AG09319 (cell line): Measurements from ENCODE around the gene ECM2.
A peak's percentile ranks its signal among the peaks of the same experiment; 100 is the strongest.

Experiments used
- DNase-seq: peaks from one replicate; pipeline ENCODE4 v3.0.0-alpha.2; 2010; ENCODE audit warnings: low read depth; ENCODE audit errors: extremely low read depth
- TF ChIP-seq, protein P1 (sequence below): IDR thresholded peaks from 2 replicates; pipeline ENCODE4 v1.5.1; 2011; ENCODE audit warnings: low read depth, mild to moderate bottlenecking, inconsistent platforms, low read length, moderate library complexity

The ECM2 gene

DNA sequence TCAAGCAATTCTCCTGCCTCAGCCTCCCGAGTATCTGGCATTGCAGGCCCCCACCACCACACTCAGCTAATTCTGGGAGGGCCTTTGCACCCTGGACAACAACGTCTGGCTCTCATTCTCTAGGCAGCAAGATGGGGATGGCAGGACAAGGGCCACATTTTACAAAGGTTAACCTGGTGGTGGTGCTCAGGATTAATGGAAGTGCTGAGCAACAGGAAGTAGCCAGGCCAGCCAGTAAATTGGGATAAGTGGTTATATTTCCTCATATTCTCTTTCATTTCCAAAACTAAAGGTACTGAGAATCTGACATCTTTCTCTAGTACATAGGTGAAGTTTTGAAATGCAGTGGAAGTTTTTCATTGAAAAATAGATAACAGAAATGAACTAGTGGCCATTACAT, 28.8 kb downstream of the ECM2 start:
- TF ChIP-seq, protein P1, sequence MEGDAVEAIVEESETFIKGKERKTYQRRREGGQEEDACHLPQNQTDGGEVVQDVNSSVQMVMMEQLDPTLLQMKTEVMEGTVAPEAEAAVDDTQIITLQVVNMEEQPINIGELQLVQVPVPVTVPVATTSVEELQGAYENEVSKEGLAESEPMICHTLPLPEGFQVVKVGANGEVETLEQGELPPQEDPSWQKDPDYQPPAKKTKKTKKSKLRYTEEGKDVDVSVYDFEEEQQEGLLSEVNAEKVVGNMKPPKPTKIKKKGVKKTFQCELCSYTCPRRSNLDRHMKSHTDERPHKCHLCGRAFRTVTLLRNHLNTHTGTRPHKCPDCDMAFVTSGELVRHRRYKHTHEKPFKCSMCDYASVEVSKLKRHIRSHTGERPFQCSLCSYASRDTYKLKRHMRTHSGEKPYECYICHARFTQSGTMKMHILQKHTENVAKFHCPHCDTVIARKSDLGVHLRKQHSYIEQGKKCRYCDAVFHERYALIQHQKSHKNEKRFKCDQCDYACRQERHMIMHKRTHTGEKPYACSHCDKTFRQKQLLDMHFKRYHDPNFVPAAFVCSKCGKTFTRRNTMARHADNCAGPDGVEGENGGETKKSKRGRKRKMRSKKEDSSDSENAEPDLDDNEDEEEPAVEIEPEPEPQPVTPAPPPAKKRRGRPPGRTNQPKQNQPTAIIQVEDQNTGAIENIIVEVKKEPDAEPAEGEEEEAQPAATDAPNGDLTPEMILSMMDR = no peak
- no peak for DNase-seq

DNA sequence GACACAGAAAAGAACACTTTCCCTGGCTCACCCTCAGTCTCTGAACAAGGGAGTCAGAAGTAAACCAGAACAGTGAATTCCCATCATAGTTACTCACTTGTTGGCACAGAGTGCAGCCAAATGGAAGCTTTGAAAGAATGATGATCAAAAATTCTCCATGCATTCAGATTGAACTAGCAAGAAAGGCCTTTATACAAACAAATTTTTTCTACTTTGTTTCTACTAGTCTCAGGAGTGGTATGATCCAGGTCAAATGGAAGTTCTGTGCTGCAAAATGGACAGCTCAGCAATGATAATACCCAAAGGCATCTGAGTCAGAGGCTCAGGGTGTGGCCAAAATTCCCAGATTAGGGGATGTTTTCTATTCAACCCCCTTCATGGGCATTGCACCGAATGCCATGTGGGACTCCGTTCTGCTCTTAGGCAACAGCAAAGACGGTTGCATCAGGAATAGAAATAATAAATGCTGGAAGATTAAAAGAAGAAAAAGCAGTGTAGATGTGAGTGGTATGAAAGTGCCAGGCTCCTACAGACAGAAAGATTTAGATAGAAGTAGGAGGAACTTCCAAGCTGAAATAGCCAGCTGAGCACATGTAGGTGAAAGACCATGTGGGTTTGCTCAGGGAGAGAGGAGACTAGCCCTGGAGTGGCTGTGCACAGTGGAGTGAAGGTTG, 29.5 kb downstream of the ECM2 start:
- peak; percentile 94 for DNase-seq
- TF ChIP-seq, protein P1 = no peak

DNA sequence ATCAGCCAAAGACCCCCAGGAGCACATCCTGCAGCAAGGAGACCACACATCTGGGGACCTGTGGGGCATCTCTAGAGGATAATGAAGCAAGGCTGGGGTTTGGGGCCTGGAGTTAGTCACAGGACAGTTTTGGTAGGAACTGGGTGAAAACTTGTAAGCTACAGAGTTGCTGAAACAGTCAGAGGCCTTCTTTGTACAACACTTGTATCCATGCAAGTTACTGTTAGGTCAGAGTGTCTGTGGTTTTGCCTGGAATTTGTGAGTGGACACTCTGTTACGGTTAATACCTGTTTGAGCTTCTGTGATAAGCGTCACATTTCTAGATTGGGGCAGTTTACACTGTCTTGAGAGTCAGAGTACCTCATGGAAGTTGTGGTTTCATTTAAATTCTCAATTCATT, 30.9 kb downstream of the ECM2 start:
- DNase-seq = no peak
- TF ChIP-seq, protein P1 = no peak

DNA sequence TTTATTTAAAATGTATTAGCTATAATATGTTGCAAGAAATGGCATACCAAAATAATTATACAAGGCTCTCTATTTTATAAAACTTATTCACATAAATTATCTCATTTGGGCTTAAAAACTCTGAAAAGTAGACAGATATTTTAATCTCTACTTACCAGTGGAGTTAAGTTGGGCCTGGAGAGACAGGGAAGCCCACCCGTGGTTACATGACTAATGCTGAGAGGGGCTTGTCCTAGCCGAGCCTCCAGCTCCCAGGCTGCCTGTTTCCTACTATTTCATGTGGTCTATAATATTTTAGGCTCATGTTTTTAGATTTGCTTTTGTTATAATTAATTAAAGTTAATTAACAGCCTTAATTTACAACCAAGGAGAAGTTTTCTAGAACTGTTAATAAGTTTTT, 32.6 kb downstream of the ECM2 start:
- DNase-seq = no peak
- TF ChIP-seq, protein P1 = no peak

DNA sequence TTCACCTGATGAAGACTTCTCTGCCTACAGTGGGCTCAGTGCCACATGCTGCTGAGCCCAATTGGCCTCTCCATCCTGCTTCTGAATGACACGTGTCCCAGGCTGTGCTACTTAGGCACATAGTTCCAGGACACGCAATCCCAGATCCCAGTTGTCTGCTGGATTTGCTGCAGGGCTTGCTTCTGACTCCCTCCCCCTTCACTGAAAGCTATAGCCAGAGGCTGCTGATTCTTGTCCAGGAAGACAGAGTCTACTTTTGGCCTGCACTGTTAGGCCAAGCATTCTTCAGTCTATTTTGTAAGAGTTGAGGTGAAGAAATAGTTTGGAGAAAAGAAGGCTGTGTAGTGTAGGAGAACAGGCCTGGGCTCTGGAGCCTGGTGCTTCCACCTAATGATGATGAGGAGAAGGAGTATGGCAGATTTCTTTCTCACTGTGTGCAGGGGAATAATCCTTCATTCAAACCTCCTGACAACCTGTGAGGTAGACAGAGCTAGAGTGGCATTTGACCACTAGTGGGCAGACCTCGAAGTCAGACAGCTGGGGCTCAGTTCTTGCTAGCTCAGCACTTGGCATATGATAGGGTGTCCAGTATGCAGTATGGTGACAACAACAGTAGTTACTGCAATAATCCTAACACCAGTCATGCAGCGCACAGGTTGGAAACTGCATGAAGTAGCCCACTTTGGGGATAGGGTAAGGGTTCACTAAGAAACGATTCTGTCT, 34.0 kb downstream of the ECM2 start:
- DNase-seq = peak; percentile 63

DNA sequence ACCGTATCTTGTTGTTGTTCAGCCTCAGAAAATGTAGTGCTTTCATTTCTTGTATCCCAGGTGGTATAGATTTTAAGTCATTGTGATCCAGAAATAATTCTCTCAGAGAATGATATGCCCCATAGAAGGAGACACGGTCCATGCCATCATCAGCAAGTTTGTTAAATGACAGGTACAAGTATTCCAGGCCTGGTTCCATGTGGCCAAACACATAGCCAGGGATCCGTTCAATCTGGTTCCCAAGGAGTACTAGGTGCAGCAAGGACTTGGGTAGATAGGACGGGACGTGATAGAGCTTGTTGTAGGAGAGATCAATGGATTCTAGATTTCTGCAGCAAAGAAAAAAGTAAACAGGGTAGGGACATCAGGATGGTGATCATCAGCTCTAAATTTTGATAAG, 35.1 kb downstream of the ECM2 start:
- TF ChIP-seq, protein P1 = no peak
- DNase-seq = no peak

More for the DNA sequence above, 34.0 kb downstream of the ECM2 start:
- TF ChIP-seq, protein P1 = peak; percentile 44

DNA sequence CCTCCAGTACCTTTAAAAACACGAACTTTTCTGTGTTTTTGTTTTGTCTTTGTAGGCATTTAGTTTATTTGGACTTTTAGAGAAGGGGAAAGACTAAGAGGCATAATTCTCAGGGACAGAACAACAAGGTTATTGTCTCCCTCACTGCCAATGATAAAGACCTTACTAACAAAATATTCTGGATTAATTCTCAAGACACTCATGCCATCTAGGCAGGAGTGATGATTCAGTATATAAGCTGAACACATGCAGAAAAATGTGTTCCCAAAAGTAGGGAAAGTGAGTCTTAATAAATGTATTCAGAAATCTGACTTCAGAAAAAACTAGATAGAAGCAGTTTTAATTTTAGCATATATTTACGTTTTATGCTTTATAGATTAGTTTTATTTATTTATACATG, 36.1 kb downstream of the ECM2 start:
- TF ChIP-seq, protein P1 = no peak
- no peak for DNase-seq
